Measurements from ENCODE around the gene RRP8.

RRP8 gene

DNA sequence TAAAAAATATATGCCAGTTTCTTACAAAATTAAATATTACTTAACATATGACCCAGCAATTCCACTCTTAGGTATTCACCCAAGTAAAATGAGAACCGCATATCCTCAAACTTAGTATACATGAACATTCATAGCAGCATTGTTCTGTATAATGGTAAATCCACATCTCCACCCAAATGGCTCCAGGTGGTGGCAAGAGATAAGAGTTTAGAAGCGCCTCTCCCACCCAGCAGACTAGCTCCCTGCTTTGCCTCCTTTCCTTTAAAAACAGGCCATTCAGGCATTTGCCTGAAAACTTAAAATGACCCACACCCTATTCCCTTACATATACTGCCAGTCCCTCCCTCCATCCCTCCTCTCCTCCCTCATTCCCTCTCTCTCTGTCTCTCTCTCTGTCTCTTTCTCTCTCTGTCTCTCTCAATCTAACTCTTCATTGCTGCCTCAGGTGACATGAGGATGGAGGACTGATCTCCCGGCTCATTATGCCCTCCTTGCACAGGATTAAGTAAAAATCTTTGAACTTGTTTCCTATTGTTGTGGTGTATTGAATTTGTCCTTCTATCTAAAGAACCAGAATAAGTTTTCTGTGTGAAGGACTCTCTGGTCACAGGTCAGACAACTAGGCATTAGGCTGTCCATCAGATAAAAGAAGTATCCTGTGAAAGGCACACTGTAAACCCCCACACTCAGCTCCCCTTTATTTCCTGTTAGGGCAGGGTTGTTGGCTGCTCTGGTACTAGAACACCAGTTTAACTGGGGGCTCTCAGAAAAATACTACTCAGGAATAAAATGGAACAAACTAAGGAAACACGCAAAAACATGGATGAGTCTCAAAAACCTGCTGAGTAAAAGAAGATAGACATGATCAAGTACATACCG, 48.3 kb downstream of the RRP8 start:
- Histone ChIP-seq H3K4me1 (ENCODE audit: low read length) (no peaks in the 10 kb centered on the region), H3K9me3 (ENCODE audit: insufficient read depth, low read length) (no peaks in the 10 kb centered on the region), H3K27me3 (ENCODE audit: low read depth, low read length) (no peaks in the 10 kb centered on the region), H3K4me3 (ENCODE audit: low read length) (no peak overlapping the region), H4K20me1 (ENCODE audit: insufficient read depth, low read length) (no peaks in the 10 kb centered on the region), H3K36me3 (replicated peaks; ENCODE audit: low read depth, low read length) (no peaks in the 10 kb centered on the region), H3K79me2 (ENCODE audit: low read length) (no peaks in the 10 kb centered on the region), H3K27ac (ENCODE audit: low read length) (no peak overlapping the region), H2AFZ (ENCODE audit: low read depth, low read length) (no peak overlapping the region), H3K9ac (ENCODE audit: low read length) (no peak overlapping the region), H3K4me2 (ENCODE audit: low read length) (no peak overlapping the region)
- TF ChIP-seq CTCF (IDR thresholded peaks at IDR 0.05; ENCODE audit: low read depth, low read length) (no peak), EZH2phosphoT487 (IDR thresholded peaks at IDR 0.05; ENCODE audit: low read depth) (no peak)

DNA sequence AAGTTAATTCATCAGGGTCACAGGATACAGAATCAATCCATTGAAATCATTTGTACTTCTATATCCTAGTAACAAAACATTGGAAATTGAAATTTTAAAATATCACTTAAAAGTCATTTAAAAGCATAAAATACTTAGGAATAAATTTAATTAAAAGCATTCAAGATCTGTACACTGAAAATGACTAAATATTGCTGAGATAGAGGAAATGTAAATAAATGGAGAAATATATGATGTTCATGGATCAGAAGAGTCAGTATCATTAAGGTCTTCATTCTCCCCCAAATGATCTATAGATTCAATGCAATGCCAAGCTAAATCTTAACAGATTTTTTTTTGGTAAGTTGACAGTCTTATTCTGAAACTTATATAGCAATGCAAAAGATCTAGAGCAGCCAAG, 49.8 kb downstream of the RRP8 start:
- Histone ChIP-seq H3K36me3 (replicated peaks; ENCODE audit: low read depth, low read length) (peaks cover 4% of the 10 kb centered on the region), H3K27ac (ENCODE audit: low read length) (no peak overlapping the region), H3K4me1 (ENCODE audit: low read length) (0 out of 2 replicates have a peak, but pooled peaks cover 3% of the 10 kb centered on the region), H3K4me2 (ENCODE audit: low read length) (no peak overlapping the region), H3K27me3 (ENCODE audit: low read depth, low read length) (no peaks in the 10 kb centered on the region), H3K9ac (ENCODE audit: low read length) (no peak overlapping the region), H3K4me3 (ENCODE audit: low read length) (no peak overlapping the region), H2AFZ (ENCODE audit: low read depth, low read length) (no peak overlapping the region), H3K79me2 (ENCODE audit: low read length) (no peaks in the 10 kb centered on the region), H3K9me3 (ENCODE audit: insufficient read depth, low read length) (no peaks in the 10 kb centered on the region), H4K20me1 (ENCODE audit: insufficient read depth, low read length) (no peaks in the 10 kb centered on the region)
- no peak for TF ChIP-seq EZH2phosphoT487 (IDR thresholded peaks at IDR 0.05; ENCODE audit: low read depth)
- TF ChIP-seq CTCF (IDR thresholded peaks at IDR 0.05; ENCODE audit: low read depth, low read length) = no peak

DNA sequence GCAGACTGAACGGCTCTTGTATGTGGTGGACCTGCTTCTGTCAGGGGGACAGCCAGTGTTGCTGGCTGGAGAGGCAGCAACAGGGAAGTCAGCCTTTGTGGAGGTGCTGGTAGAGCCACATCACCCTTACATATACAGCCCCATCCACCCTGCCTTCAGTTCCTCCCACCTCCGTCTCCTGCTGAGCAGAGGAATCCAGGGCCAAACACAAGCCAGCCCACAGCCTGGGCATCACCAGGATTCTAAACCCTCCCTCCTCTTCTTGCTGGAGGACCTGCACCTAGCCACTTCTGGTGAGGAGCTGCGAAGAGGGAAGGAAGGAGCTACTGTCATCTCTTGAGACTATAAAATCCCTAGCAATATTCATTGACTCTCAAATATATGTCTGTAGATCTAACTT, 54.8 kb downstream of the RRP8 start:
- H3K27me3 ChIP-seq (ENCODE audit: low read depth, low read length) = no peaks in the 10 kb centered on the region
- H2AFZ ChIP-seq (ENCODE audit: low read depth, low read length) = no peak overlapping the region
- H4K20me1 ChIP-seq (ENCODE audit: insufficient read depth, low read length) = no peaks in the 10 kb centered on the region
- no peak overlapping the region for H3K9ac ChIP-seq (ENCODE audit: low read length)
- H3K4me1 ChIP-seq (ENCODE audit: low read length) = 0 out of 2 replicates have a peak, but pooled peaks cover 3% of the 10 kb centered on the region
- H3K27ac ChIP-seq (ENCODE audit: low read length) = no peak overlapping the region
- no peak overlapping the region for H3K4me2 ChIP-seq (ENCODE audit: low read length)
- TF ChIP-seq EZH2phosphoT487 (IDR thresholded peaks at IDR 0.05; ENCODE audit: low read depth) = no peak
- no peak for TF ChIP-seq CTCF (IDR thresholded peaks at IDR 0.05; ENCODE audit: low read depth, low read length)
- no peaks in the 10 kb centered on the region for H3K9me3 ChIP-seq (ENCODE audit: insufficient read depth, low read length)
- no peaks in the 10 kb centered on the region for H3K79me2 ChIP-seq (ENCODE audit: low read length)
- no peak overlapping the region for H3K4me3 ChIP-seq (ENCODE audit: low read length)
- peaks cover 4% of the 10 kb centered on the region for H3K36me3 ChIP-seq (replicated peaks; ENCODE audit: low read depth, low read length)

- Histone ChIP-seq H4K20me1 (ENCODE audit: insufficient read depth, low read length) (no peaks in the 10 kb centered on the region), H3K36me3 (replicated peaks; ENCODE audit: low read depth, low read length) (peaks cover 4% of the 10 kb centered on the region), H3K4me1 (ENCODE audit: low read length) (0 out of 2 replicates have a peak, but pooled peaks cover 3% of the 10 kb centered on the region), H3K27me3 (ENCODE audit: low read depth, low read length) (no peaks in the 10 kb centered on the region), H3K79me2 (ENCODE audit: low read length) (no peaks in the 10 kb centered on the region), H2AFZ (ENCODE audit: low read depth, low read length) (no peak overlapping the region), H3K9ac (ENCODE audit: low read length) (no peak overlapping the region), H3K27ac (ENCODE audit: low read length) (no peak overlapping the region), H3K4me3 (ENCODE audit: low read length) (no peak overlapping the region), H3K4me2 (ENCODE audit: low read length) (no peak overlapping the region), H3K9me3 (ENCODE audit: insufficient read depth, low read length) (no peaks in the 10 kb centered on the region)
- no peak for TF ChIP-seq CTCF (IDR thresholded peaks at IDR 0.05; ENCODE audit: low read depth, low read length)
- no peak for TF ChIP-seq EZH2phosphoT487 (IDR thresholded peaks at IDR 0.05; ENCODE audit: low read depth)
Measured at GRCh38 chr11:6548121-6548520, 55.3 kb downstream of the RRP8 start.
